ENCODE data around the gene MTSS2.

MTSS2 gene

DNA sequence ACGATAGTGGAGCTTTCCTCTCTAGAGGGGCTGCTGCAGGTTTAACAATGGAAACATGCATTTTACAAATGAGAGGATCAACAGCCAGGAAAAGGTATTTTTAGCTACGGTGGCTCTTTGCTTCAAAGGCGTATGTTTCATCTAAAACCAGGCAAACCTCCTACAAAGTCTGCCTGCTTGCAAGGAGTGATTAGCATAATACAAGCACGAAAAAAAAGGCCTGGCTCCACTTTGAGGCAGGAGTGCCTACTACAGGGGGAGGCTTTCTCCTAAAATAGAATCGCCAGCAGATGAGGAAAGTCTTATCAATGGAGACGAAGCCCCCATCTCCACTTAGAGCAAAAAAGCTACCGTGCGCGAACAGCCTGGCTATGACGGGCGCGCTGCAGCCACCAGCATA is 27.1 kb upstream of the MTSS2 start:
- TF ChIP-seq, protein P1, sequence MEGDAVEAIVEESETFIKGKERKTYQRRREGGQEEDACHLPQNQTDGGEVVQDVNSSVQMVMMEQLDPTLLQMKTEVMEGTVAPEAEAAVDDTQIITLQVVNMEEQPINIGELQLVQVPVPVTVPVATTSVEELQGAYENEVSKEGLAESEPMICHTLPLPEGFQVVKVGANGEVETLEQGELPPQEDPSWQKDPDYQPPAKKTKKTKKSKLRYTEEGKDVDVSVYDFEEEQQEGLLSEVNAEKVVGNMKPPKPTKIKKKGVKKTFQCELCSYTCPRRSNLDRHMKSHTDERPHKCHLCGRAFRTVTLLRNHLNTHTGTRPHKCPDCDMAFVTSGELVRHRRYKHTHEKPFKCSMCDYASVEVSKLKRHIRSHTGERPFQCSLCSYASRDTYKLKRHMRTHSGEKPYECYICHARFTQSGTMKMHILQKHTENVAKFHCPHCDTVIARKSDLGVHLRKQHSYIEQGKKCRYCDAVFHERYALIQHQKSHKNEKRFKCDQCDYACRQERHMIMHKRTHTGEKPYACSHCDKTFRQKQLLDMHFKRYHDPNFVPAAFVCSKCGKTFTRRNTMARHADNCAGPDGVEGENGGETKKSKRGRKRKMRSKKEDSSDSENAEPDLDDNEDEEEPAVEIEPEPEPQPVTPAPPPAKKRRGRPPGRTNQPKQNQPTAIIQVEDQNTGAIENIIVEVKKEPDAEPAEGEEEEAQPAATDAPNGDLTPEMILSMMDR (IDR thresholded peaks at IDR 0.05; ENCODE audit: low read depth, low read length), result no peak
- no peak overlapping the region for H3K4me3 ChIP-seq (ENCODE audit: low read depth, low read length)

DNA sequence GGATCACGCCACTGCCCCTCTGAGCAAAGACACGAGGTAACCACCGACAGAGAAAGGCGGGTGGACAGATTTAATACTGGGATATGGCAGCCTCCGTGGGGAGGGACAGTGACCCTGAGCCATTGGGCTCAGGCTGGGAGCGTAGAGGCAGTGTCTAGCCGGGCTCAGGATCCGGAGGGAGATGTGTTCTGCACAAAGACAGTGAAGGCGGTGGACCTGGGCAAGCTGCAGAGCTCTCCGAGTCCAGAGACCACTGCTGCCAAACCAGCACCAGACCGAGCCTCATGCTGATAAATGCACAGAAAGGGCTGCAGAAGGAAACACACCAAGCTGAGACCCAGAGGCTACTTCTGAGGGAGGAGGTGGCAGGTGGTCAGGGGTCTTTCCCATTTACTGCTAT is 26.5 kb upstream of the MTSS2 start:
- TF ChIP-seq, protein P1 (IDR thresholded peaks at IDR 0.05; ENCODE audit: low read depth, low read length), result no peak
- no peak overlapping the region for H3K4me3 ChIP-seq (ENCODE audit: low read depth, low read length)

DNA sequence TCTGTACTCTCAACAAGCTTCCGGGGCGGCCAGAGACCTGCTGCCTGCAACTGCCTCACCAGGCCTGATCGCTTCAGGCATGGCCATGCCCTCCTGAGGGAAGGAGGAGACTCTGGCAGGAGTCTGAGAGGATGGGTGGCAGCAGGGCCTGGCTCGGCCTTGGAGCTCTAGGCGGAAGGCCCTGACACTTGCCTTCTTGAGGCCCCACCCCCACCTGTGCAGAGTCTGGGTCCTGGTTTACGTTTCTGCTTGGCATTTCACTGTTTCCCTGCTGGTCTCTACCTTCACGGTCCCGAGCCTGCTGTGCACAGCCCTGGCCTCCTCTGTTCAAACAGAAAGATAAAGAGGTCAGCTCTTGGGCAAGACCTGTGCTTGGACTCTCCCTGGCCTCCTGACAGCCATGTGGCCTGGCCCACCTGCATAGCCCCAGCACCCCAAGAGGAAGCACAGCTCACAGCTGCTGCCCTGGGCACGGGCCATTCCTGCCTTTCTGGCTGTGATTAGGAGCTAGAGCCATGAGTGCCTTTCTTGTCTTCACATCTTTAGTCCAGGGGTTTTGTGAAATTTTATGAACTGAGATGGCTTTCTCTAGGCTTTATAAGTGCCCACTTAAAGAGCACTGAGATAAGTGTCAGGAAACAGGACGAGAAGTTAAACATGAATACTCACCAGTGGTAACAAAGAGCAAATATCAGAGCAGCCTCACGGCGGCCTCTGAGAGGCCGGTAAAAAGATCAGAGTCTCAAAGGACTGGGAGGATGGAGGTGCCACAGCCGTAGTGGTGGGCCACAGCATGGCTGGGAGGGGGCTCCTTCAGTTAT is 25.6 kb upstream of the MTSS2 start:
- TF ChIP-seq, protein P1 (IDR thresholded peaks at IDR 0.05; ENCODE audit: low read depth, low read length), result no peak
- H3K4me3 ChIP-seq (ENCODE audit: low read depth, low read length), result no peak overlapping the region

DNA sequence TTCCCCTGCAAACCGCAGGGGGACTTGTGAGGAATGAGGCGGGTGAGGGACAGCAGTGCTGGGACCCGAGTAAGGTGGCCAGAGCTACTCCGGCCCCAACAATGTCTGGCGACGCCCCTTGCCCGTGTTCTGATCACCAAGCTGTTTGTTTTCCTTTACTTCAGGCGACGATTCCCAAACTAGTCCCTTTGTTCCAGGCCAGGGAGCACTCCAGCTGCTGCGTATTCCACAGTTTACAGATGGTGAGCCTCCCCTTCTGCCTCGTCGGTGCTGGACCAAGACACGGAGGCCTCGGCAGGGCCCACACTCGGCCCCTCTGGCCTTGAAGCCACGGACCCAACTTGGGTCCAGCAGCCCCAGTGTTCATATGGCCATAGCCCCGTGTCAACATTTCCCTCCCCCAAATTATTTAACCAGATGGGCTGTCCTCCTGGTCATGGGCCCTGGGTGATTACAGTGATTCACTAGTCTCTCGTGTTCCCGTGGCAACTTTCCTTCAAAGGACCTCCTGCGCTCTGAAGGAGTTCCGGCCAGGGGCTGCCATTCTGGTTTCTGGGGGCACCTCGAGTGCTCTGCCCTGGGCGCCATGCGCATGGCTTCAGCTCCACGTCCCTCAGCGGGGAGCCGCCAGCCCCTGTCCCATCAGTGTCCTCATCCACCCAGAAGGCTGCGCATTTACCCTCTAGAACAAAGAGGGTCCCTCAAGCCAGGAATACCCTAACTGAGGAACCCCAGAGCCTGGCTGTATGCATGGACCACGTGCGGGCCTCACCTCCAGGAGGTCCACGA is 24.8 kb upstream of the MTSS2 start:
- no peak overlapping the region for H3K4me3 ChIP-seq (ENCODE audit: low read depth, low read length)

DNA sequence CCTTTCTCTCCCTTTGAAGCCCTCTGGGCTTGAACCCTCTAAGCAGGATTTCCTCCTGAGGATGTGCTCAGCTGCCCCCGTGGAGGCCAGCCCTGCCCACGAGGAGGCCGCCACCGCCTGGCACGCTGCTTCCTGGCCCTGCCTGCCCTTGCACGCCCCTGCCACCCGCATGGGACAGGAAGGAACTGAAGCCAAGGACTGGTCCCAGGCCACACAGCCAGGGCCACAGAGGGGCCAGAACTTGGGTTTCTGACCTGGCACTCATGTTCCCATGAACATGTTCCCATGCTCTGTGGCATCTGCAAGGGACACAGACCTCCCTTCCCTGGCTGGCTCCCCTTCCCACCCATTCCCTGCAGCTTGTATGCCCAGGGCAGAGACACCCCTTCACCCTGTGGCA is 24.1 kb upstream of the MTSS2 start:
- TF ChIP-seq, protein P1 (IDR thresholded peaks at IDR 0.05; ENCODE audit: low read depth, low read length), result no peak

More for the DNA sequence above, 24.8 kb upstream of the MTSS2 start:
- TF ChIP-seq, protein P1 (IDR thresholded peaks at IDR 0.05; ENCODE audit: low read depth, low read length), result no peak

DNA sequence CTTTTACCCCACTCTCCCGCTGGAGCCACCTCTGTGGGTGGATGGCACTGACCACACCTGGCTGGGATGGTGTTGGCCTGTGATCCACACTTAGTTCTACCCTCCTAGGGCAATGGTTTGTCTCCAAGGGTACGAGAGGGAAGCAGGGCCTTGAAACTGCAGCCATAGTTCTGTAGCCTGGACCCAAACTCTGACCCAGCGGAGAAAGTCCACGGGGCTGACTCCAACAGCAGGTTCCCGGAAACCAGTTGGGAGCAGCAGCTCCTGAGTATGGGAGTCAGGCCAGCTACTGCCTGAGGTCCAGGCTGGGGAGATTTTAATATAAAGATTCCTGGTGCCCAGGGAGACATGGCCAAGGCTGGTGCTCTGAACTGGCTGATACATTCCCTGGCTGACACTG is 23.6 kb upstream of the MTSS2 start:
- TF ChIP-seq, protein P1 (IDR thresholded peaks at IDR 0.05; ENCODE audit: low read depth, low read length), result no peak
- no peak overlapping the region for H3K4me3 ChIP-seq (ENCODE audit: low read depth, low read length)

More for the DNA sequence above, 24.1 kb upstream of the MTSS2 start:
- H3K4me3 ChIP-seq (ENCODE audit: low read depth, low read length), result no peak overlapping the region

All from WI38 (cell line).